GM21390 (cell line): ENCODE data around the gene PTPRG.

Experiments
- ATAC-seq: cut with Tn5 transposase; IDR thresholded peaks from one replicate; pipeline ENCODE4 v1.9.1; 2021; ENCODE audit not compliant: unreplicated experiment

The PTPRG gene

DNA sequence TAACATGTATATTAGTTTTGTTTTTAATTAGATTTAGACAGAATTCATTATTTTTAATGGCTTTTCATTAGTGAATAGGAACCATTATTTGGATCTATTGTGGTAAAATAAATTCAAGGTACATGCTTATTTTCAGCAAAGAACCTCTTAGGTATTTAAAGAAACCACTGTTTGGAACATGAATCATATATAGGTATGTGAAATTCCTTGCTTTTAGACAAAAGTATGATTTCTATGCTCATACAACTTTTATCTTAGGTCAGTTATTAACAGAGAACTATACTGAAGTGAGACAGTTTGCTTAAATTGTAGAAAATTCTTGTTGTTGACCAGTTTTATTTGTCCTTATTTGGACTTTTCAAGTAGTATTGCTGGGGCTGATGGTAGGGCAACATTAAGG, 422.1 kb downstream of the PTPRG start:
- no peak for ATAC-seq

DNA sequence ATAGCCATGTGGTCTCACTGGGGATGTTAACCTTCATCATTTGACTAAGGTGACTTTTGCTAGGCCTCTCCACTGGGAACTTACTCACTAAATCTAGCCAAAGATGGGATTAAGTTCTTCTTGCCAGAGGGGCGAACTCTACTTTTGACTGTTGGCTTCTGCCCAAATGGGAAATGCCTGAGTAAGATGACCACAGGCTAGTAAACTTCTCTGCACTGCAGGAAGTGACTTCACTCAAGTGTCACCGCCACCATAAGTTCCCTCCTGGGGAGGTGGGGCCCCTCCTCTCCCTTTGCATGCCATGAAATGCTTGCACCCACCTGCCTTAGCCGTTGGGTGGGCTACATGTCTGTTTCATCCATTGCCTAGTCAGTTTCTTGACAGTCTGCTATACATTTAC, 423.6 kb downstream of the PTPRG start:
- ATAC-seq, result no peak

DNA sequence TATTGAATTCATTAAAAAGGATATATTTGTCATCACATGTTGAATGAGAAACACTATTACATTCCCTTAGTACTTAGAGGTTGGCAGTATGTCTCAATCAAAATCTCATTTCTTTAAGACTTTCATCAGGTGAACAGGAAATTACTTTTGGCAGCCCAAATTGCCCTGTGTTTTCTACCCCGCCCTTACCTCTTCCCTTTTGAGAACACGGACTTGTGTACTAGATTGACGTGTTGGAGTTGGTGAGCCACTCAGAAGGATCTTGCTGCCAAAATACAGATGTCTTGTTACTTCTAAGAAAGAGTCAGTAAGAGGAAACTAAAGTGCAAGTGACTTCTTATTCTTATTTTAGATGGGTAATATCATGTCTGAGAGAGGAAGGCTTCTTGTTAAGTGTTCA, 425.1 kb downstream of the PTPRG start:
- no peak for ATAC-seq

DNA sequence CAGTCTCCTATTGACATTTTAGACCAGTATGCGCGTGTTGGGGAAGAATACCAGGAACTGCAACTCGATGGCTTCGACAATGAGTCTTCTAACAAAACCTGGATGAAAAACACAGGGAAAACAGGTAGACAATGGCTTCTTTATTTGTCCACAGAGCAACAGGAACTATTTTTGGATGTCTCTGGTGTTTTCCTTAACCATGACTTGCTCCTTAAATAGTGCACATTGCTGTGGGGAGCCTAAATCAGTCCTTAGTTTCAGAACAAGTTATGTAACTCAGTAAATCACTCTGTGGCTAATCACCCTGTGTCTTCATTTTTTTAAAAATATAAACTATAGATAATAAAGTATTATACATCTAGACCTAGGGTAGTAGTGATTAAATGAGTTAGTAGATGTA, 428.3 kb downstream of the PTPRG start:
- ATAC-seq, result no peak

DNA sequence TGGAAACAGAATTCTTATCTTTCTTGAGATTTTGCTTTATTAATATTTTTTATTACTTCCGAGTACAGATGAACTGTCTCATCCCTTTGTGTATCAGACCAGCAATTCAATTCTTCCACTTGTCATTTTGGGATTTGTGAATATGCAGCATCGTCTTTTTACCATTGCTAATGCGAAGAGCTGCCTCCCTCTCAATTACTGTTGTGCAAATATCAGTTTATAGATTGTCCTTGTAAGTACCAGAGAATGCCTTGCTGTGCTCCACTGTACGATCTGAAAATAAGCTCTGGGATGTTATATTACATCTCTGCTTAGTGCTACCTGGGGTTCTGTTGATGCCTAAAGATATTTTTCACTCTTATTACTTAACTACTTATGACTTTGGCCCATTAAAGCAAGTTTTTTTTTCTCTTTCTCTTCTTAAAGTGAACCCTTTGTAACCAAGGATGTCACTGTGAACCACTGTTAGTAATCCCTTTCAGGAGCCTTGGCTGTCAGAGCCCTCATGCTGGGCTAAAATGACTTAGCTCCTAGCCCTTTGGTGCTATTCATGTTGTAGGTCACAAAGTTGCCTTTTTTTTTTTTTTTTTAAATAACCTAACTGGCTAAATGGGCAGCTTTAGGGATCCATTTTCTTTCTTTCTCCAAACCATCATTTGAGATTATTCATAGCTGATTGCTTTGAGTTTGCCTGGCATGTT, 429.1 kb downstream of the PTPRG start:
- ATAC-seq, result no peak

DNA sequence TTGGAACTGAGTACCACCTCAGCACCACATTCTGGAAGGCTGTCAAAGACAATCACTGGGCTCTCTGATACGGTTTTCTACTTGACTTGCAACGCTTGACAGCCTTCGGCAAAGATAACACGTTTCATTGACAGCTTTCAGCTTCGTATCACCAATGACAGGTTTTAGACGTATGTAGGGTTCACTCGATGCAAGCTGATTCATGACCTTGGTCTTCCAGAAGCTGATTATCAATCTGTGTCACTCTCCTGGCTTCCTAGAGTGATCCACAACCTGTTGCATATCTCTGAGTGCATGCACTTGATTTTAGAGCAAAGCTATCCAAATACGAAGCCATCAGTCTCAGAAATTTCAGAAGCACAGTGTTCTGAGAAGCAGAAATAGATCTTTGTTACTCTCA, 430.3 kb downstream of the PTPRG start:
- ATAC-seq, result no peak

DNA sequence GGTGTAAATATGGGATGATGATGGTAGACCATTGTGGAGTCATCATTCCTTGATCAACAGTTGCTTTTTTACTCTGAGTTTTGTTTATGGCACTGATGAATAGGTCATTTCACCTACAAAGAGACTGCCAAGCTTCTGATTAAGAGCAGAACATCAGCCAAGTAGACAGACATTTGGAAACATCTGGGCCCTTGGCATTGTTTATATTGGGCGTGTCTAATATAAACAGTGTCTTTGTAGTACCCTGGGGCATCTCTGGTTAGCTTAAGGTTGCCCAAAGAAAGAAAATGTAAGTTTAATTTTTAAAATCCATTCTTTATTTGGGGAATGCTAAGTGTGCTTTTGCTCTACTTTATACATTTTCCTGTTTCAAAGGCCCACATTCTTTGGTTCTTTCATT, 435.0 kb downstream of the PTPRG start:
- ATAC-seq, result no peak

DNA sequence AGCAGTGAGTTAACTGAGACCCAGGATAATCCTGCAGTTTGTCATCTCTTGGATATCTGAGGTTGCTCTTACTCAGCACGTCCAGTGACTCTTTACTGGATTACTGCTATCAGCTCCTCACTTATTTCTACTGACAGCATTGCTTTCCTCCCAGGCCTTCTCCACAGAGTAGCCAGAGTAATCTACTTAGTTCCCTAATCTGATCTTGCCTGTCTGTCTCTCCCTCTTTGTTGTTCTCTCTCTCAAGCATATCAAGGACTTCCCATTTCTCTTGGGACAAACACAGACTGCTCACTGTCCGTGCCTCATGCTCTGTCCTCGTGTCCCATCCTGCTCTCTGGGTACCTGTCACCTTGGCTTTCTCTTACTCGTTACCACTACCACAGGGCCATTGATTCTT, 435.7 kb downstream of the PTPRG start:
- no peak for ATAC-seq

DNA sequence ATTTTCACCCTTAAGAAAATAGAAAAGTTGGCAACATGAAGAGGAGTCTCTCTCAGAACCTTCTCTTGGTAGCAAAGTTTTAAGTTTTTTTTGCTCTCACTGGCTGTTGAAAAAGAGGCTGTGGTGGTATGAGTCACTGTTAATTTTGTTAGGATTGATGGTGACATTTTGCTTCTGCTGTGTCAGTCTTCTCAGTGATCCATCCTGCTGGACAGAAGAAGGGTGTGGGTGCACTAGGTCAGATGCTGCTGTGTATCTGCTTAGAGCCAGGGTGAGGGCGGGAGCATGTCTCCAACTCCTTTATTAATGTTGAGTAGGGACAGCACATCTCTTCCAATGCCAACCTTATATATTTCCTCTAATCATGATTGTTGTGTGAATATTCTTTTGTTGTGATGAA, 442.5 kb downstream of the PTPRG start:
- ATAC-seq, result no peak

DNA sequence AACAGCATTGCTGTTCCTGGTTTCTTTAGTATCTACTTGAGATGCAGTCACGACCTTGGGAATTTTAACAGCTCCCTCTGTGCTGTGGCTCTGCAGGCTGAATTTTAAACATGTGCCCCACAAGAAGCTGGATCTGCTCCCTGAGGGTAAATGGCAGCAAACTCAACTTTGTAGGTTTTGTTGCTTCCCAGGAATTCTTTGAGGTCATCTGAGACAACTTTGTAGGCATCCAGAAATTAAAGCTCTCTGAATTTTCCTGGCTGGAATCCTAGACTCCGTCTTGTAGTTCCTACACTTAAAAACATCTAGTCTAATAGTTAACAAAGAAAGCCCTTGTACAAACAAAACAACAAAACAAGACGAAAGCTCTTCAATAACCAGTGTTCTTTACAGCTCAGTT, 445.7 kb downstream of the PTPRG start:
- no peak for ATAC-seq

DNA sequence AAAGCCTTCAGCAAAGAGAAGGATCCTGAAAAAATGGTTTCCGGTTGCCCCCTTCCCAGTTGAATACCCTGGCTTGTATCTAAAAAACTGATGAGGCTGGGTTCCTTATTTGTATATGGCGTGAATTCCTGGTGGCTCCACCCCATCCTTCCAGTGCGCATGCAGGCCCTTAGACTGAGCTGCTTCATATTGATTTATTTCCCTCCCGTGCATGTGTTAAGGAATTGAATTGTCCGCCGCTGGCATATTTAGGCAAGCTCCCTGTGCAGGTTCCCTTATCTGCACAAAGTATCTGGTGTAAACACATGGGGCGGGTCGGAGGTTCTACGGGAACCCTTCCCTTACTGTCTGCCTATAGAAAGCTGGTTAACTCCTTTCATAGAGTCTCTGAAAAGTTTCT, 449.6 kb downstream of the PTPRG start:
- ATAC-seq, result no peak

DNA sequence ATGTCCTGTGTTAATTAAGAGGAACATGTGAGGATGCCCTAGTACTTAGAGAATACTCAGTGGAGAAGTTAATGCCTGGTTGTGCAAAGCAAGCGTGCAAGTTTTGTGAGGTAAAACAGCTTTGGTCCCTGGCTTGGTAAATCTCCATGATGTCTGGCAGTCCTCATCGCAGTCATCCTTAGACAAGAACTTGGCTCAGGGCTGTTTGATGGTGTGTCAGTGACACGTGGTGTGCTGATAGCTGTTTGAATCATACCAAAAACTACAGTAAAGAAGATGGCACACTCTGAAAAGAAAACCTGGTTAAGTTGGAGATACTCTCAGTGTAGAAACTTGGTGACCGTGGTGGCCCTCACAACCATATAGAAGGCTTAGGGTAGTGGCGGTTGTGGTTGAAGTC, 450.3 kb downstream of the PTPRG start:
- no peak for ATAC-seq

DNA sequence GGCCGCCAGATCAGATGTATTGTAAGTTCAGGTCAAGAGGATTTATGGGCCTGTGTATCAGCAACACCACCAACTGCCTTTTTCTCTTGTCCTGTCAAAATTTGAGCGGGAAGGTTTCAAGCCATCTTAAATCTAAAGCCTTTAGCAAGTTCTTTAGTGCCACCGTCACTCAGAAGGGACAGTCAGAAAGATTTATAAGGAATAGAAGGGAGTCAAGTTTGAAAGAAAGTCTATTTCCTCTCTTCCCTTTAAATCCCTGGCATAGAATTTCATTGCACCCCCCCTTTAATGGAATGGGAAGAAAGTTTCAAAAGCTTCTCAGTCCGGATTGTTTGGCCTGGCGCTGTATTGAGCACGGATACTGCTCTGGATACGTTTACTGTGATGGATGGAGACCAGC, 452.6 kb downstream of the PTPRG start:
- ATAC-seq, result no peak

DNA sequence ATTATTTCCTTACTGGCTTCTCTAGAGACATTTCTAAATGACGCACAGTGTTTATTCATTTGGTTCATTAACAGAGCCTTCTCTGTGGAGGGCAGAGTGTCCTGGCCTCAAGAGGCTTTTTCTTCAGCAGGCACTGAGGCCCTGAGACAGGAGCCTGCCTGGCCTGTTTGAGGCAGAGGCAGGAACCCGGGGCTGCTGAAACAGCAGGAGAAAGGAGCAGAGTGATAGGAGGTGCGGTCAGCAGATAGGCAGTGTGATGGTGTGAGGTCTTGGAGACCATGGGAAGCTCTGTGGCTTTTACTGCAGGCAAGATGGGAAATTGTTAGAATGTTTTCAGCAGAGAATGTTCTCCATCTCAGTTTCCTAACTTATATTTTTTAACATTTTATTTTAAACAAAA, 453.7 kb downstream of the PTPRG start:
- ATAC-seq, result no peak

DNA sequence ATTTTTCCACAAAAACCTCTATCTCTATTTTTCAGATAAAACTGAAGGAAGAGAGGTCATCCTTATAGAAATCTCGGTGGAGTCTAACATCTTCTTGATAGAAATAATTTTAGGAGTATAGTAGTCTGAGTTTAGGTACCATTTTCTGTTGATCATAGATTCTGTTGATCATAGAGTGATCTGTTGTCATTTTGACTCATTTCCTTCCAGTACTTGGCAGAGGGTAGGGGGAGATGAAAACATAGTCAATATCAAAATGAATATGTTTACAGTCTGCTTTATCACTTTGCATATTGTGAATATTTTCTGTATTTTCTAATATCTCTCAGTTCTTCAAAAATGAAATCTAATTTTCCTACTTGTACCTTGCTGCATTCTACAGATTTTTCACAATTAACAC, 458.5 kb downstream of the PTPRG start:
- ATAC-seq, result no peak

DNA sequence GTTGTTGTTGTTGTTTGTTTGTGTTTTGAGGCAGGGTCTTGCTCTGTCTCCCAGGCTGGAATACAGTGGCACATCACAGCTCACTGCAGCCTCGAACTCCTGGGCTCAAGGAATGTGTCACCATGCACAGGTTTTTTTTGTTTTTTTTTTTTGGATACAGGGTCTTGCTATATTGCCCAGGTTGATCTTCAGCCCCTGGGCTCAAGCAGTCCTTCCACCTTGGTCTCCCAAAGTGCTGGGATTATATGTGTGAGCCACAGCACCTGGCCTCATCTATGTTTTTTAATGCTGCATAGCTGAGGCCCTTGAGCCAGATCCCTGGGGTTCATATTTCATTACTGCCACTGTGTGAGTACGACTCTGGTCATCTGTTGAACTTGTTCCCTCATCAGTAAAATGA, 459.3 kb downstream of the PTPRG start:
- ATAC-seq, result no peak

DNA sequence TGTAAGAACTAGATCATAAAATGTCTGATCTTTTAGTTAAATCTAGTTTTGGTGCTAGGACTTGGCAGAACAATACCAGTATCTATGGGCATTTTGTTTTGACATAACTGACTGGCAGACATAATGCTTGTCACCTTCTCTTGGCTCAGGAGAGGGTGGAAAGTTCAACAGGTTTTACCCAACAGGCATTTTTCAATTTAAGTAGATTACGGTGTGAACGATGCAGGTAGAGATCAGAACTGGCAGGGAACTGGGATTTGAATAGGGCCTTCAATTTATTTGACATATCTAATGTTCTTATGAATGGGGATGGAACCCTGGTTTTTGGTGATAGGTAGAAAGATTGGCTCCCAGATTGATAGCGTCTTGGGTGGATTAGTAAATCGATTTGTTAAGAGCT, 460.9 kb downstream of the PTPRG start:
- no peak for ATAC-seq

DNA sequence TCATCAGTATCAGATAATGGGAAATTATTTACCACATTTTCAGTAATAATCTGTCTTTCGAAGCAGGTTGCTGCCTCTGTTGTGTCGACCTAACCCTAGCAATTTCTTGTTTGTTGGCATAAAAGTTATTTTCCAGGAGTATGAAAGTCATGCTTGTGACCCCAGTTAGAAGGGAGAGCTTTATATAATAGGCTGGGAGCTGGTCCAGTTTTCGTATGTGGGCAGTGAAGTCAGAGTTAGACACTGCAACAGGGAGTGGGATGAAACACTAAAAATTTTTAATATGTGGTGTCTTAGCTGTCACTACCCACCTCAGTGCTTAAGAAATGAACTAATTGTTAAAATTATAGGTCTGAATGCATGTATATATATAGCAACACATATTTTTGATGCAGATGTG, 463.5 kb downstream of the PTPRG start:
- no peak for ATAC-seq

DNA sequence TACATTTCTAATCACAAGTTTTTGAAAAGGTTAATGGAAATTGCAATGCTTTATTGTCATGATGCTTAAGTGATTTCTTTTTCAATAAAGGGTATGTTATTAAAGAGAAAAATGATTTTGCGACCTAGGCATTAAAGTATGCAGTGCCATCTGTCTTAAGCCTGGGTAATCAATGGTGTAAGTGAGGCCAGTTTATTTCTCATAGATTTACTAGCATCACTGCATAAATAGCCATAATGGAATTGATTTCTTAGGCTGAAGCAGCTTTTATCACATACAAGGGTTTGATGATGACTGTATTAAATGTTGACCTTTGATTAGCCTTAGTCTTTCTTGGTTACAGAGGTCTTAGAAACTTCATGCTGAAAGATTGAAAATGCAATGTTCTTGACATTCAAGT, 464.5 kb downstream of the PTPRG start:
- ATAC-seq, result no peak

DNA sequence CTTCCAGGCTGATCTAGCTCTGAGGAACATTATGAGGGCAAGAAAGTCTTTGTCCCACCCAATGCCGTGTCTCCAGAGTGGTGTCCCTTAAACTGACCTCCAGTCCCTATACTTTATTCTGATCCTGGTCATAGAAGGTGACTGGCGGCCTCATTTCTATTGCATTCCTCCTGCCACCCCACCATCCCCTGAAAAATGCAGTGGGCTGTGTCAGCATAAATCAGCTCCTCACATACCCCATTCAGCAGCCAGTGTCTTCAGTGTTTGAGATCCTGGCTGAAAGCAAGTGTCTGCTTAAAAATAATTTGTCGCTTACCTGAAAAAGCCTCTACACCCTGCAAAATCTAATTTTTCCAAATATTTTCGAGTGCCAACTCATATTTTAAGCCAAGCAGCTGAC, 465.9 kb downstream of the PTPRG start:
- ATAC-seq, result no peak

DNA sequence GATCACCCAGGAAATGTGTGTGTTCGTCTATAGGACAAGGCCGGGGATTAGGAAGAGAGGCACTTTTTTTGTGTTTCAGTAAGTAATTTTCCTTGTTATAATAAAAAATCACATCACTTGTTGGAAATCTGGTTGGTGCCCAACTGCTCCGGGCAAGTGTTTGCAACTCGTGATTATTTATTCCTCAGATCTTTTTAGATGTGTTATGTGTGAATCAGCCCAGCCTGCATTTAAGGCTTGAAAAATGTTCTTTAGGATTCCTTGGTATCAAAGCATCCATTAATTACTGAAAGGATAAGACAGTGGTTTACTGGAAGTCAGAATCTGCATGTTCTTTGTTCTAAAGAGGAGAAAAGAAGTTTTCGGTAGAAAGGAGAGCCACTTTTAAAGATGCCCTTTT, 466.4 kb downstream of the PTPRG start:
- no peak for ATAC-seq

DNA sequence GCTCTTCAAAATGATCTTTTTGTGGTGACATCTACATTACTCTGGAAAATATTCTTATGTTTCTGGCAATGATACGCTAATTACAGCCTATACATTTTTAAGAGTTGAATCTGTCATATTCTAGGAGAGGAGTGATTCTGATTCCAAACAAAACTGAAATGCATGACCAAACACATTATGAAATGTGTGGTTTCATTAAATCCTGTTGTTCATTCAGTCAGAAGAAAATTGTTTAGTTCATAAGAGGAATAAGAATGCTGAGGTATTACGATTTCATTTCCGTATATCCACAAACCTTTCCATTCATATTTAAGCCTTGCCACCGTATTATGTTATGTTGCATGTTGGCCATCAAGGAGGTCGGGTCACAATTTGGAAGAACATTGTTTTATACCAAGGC, 466.9 kb downstream of the PTPRG start:
- ATAC-seq, result no peak

DNA sequence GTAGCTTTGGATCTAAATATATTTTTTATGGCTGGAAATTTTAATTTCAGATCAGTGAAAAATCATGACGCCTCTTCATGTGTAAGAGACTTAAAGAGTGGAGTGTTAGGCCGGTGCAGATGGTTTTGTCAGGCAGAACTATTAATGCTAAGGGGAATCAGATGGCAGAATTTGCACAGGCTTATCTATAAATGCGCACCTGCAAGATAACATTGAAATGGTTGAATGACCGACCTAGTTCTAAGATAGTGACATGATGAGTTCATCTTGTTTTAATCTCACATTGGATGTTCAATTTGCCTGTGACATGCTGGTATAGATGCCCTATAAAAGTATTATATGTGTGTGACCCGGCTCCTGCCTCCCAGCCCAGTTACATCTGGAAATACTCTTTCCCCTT, 471.4 kb downstream of the PTPRG start:
- ATAC-seq, result no peak
